ENCODE results near the gene RACK1. TPM values are rescaled to one million over a fixed set of nuclear protein-coding genes. Genes with fewer than 3 reads are reported as not detected.
A peak's percentile ranks its signal among the peaks of the same experiment; 100 is the strongest.

Gene RACK1
- total and polyA plus RNA-seq, 2 of the 4 experiments (the other 2 are of a cell fraction) = 4,263 to 9,350 TPM

GRCh38 chr5:181192337-181193046 is 51.2 kb downstream of the RACK1 start (continued):
- TF ChIP-seq, protein P1, sequence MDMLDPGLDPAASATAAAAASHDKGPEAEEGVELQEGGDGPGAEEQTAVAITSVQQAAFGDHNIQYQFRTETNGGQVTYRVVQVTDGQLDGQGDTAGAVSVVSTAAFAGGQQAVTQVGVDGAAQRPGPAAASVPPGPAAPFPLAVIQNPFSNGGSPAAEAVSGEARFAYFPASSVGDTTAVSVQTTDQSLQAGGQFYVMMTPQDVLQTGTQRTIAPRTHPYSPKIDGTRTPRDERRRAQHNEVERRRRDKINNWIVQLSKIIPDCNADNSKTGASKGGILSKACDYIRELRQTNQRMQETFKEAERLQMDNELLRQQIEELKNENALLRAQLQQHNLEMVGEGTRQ (IDR thresholded peaks at IDR 0.05; ENCODE audit: low read depth, low read length) = no peak

GRCh38 chr5:181191526-181192336 is 52.0 kb downstream of the RACK1 start:
- Histone ChIP-seq H3K4ac (ENCODE audit: low read depth, low read length) (peak overlapping the region; percentile 96), H3K4me3 (ENCODE audit: insufficient read depth, low read depth, low read length) (peak overlapping the region; percentile 65), H2BK15ac (ENCODE audit: low read depth, low read length) (no peak overlapping the region), H3K4me2 (ENCODE audit: low read depth, low read length) (peak overlapping the region; percentile 87), H2AFZ (replicated peaks; ENCODE audit: low read length, poor library complexity) (peak overlapping the region; percentile 99), H4K5ac (ENCODE audit: low read depth, low read length) (peak overlapping the region; percentile 93), H2BK20ac (ENCODE audit: low read depth, low read length) (no peak overlapping the region), H2AK9ac (replicated peaks; ENCODE audit: low read depth, low read length, poor library complexity) (peak overlapping the region; percentile 97), H2BK120ac (ENCODE audit: low read depth, low read length) (peak overlapping the region; percentile 55; the same call in 1 of the 2 replicates), H3K4me1 (ENCODE audit: control insufficient read depth, insufficient read depth, low read length) (peaks cover 4% of the 10 kb centered on the region), H3K27ac (ENCODE audit: insufficient read depth, low read length) (peak overlapping the region; percentile 91), H3K9me1 (ENCODE audit: insufficient read depth, low read length) (peaks cover 5% of the 10 kb centered on the region), H3K9me3 (ENCODE audit: control insufficient read depth, insufficient read depth, low read length) (no peaks in the 10 kb centered on the region), H2BK5ac (ENCODE audit: low read depth, low read length, poor library complexity, severe bottlenecking) (peak overlapping the region; percentile 84), H3K79me1 (ENCODE audit: low read depth in 1 of 2, low read length in 2 of 2) (peaks cover 10 to 11% of the 10 kb centered on the region in 2 experiments; a peak in 3 of 4 replicates), H2AK5ac (ENCODE audit: low read depth, low read length) (peak overlapping the region; percentile 79; the same call in 1 of the 2 replicates), H3K36me3 (ENCODE audit: control insufficient read depth, insufficient read depth, low read length) (no peaks in the 10 kb centered on the region), H3K27me3 (ENCODE audit: control insufficient read depth, insufficient read depth, low read length) (no peaks in the 10 kb centered on the region), H4K91ac (ENCODE audit: insufficient read depth, low read depth, low read length) (peak overlapping the region; percentile 91), H3K9ac (ENCODE audit: low read depth, low read length) (peak overlapping the region; percentile 89), H4K8ac (ENCODE audit: low read depth in 2 of 2, low read length in 2 of 2) (peak overlapping the region; percentile 89 to 95), H3K56ac (ENCODE audit: extremely low read depth, insufficient read depth, low read length) (peak overlapping the region; percentile 39; the same call in 1 of the 2 replicates), H3K23ac (ENCODE audit: low read depth, low read length) (peak overlapping the region; percentile 86), H3K18ac (ENCODE audit: low read depth, low read length) (peak overlapping the region; percentile 84), H3K14ac (replicated peaks; ENCODE audit: low read depth, low read length) (peak overlapping the region; percentile 93), H4K20me1 (ENCODE audit: insufficient read depth, low read length) (peaks cover 12% of the 10 kb centered on the region)
- DNase-seq (peak; percentile 94), ATAC-seq (ENCODE audit: low read depth) (peak; percentile 77)
- dilution Hi-C loops (cut with HindIII; ENCODE audit: low sequenced_read_pairs, unreplicated experiment) (no loop called here), intact Hi-C loops (cut with micrococcal nuclease) (loop anchor here (1.0 kb wide), 3 partner anchors 27 to 55 kb away; partner anchors contain the start of gene TRIM41), in situ Hi-C loops (cut with MboI; ENCODE audit: low sequenced_read_pairs) (no loop called here)
- BruUV-seq (replicated peaks) = no TSS peak
- POLR2A ChIA-PET (ENCODE audit: unreplicated experiment) = no interaction called here
- CTCF ChIA-PET = interaction anchor here (0.6 to 2.5 kb wide), 3 partner anchors 13 to 45 kb away, joined by 3 to 10 read pairs (median 3); partner anchors contain the start of gene TRIM7
- WGBS, 2 experiments (ENCODE audit: extremely low coverage in 2 of 2, insufficient read length in 1 of 2) = 3% methylated on average over 26 of the region's 64 CpGs; no CpG with 5 or more reads in 1 of the 2 experiments
- TF ChIP-seq SMC3 (IDR thresholded peaks at IDR 0.05; ENCODE audit: low read depth, low read length) (no peak), RFX5 (IDR thresholded peaks at IDR 0.05; ENCODE audit: low read depth, low read length) (no peak), MXI1 (IDR thresholded peaks at IDR 0.05; ENCODE audit: borderline replicate concordance, low read depth, low read length) (peak; percentile 66; the same call in 1 of the 2 replicates), NFE2L2 (IDR thresholded peaks at IDR 0.05; ENCODE audit: low read depth, low read length) (no peak), FOS (IDR thresholded peaks at IDR 0.05; ENCODE audit: low read depth, low read length) (peak; percentile 94), CEBPB (IDR thresholded peaks at IDR 0.05; ENCODE audit: low read depth, low read length) (no peak), RAD21 (IDR thresholded peaks at IDR 0.05; ENCODE audit: low read length) (0 out of 2 replicates have a peak, but pooled peaks have one; percentile 6)
- TF ChIP-seq, protein P1 (IDR thresholded peaks at IDR 0.05; ENCODE audit: low read depth, low read length) = no peak
- TF ChIP-seq, protein P2, sequence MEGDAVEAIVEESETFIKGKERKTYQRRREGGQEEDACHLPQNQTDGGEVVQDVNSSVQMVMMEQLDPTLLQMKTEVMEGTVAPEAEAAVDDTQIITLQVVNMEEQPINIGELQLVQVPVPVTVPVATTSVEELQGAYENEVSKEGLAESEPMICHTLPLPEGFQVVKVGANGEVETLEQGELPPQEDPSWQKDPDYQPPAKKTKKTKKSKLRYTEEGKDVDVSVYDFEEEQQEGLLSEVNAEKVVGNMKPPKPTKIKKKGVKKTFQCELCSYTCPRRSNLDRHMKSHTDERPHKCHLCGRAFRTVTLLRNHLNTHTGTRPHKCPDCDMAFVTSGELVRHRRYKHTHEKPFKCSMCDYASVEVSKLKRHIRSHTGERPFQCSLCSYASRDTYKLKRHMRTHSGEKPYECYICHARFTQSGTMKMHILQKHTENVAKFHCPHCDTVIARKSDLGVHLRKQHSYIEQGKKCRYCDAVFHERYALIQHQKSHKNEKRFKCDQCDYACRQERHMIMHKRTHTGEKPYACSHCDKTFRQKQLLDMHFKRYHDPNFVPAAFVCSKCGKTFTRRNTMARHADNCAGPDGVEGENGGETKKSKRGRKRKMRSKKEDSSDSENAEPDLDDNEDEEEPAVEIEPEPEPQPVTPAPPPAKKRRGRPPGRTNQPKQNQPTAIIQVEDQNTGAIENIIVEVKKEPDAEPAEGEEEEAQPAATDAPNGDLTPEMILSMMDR (conservative IDR thresholded peaks at IDR 0.05; ENCODE audit: low read depth, low read length) = no peak
